Limb (tissue), 2 donors: Measurements from ENCODE around the gene CFHR1.
A peak's percentile ranks its signal among the peaks of the same experiment; 100 is the strongest.
"Not testable (repeated sequence)": the region's sequence is repeated elsewhere in the genome, so short reads cannot be mapped to it uniquely, and the experiment has no call there.

ENCODE experiments used
- DNase-seq, 2 donors: peaks; one replicate each; pipeline ENCODE4 v3.0.0-alpha.2; 2016; ENCODE audit errors: extremely low spot score in 2 of 2

The CFHR1 gene

GRCh38 chr1:196819531-196819930, at the start of gene CFHR1:
TSS of gene CFHR1 (plus strand) at chr1:196819731. CDS start at chr1:196819845, 114 bp downstream.
- DNase-seq = not testable (repeated sequence)

DNA sequence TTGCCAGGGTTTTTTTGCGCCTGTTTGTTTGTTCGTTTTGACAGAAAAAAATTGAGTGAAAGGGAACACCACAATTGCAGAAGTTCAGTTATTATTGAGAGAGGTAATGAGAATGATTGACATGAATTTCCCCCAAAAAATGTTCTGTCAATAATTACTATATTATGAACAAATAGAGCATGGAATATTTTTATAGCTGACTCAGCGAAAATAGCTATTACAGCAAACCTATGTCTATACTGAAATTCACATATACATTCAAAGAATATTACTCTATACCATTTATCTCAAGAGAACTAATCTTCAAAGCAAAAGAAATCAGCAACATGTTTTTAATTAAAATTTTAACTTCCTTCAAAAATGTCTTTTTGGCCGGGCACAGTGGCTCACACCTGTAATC, 49.7 kb upstream of the CFHR1 start:
- DNase-seq = not testable (repeated sequence)

DNA sequence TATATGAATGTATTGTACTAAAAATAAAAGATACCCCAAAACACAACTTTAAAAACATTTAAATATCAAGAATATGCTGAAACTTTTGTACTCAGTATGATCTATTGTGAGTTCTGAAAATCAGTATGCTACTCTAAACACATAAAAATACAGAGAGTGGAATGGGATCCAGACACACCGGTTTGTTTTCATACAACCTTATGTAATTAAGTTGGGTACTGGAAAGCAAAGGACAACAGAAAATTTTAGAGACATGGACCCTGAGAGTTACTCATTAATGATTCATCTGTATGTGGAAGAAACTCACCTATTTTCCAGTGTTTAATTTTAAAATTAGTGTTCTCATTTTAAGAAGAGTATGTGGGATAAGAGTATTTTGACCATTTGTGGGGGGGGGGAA, 45.8 kb upstream of the CFHR1 start:
- no peak for DNase-seq

- DNase-seq = peak in 1 of 2 donors; percentile 21
Observed at GRCh38 chr1:196774175-196774574, 45.4 kb upstream of the CFHR1 start.

GRCh38 chr1:196774603-196775002, 44.9 kb upstream of the CFHR1 start, which contains the start of gene CFHR3:
TSS of gene CFHR3 (plus strand) at chr1:196774840. CDS start at chr1:196774887, 47 bp downstream.
- no peak for DNase-seq

DNA sequence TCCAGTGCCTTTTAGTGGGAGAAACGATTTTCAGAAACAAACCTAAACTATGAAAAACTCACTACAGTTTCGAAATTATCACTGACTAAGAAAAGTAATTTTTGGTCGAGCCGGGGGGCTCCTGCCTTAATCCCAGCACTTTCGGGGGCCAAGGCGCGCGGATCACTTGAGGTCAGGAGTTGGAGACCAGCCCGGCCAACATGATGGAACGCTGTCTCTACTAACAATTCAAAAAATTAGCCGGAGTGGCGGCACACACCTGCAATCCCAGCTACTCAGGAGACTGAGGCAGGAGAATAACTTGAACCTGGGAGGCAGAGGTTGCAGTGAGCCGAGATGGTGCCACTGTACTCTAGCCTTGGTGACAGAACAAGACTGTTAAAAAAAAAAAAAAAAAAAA, 41.9 kb upstream of the CFHR1 start:
- no peak for DNase-seq

DNA sequence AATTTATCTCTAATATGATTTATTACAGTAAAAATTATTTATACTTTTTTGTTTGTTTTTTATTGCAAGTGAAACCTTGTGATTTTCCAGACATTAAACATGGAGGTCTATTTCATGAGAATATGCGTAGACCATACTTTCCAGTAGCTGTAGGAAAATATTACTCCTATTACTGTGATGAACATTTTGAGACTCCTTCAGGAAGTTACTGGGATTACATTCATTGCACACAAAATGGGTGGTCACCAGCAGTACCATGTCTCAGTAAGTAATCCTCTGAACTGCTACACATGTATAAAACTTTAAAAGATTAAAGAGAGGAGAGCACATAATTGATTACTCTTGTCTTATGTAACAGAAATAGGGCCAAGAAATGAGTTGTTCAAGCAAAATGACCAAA, 40.4 kb upstream of the CFHR1 start:
- no peak for DNase-seq

- not testable (repeated sequence) for DNase-seq
Observed at GRCh38 chr1:196791252-196791651, 28.3 kb upstream of the CFHR1 start.

DNA sequence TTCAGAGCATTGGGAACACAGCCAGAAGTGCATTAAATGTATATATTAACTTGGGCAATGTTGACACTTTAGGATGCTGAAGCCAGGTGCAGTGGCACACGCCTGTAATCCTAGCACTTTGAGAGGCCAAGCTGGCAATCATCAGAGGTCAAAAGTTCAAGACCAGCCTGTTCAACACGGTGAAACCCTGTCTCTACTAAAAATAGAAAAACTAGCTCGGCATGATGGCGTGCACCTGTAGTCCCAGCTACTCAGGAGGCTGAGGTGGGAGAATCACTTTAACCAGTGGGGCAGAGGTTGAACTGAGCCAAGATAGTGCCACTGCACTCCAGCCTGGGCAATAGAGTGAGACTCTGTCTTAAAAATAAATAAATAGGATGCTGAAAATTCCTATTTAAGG, 25.4 kb upstream of the CFHR1 start:
- DNase-seq = not testable (repeated sequence)

DNA sequence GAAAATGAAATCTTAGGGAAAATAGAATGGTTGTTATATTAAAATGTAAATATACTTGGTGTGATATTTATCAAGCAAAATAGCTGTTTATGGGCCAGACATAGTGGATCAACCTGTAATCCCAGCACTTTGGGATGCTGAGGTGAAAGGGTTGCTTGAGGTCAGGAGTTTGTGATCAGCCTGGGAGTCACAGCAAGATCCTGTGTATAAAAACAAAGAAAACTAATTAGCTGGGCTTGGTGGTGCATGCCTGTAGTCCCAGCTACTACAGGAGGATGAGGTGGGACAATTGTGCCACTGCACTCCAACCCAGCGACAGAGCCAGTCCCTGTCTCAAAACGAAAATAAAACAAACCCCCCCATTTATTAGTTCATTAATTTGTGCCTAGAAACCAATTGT, 21.6 kb upstream of the CFHR1 start:
- no peak for DNase-seq

DNA sequence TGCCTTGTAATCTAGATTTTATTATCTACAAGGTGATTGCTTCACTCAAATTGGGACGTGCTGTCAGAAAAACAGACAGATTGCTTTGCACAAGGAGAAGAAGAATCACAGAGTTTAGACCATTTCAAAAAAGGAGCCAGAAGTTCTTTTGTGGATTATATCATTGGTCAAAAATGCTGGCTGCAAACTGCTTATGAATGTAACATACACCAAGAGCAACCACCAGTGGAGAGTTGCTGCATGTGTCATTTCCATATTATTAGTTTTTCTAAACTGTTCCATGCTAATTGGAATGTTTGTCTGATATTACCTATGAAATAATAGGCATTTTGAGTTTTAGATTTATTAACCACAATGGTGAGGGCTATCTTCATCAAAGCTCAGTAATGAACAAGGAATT, 17.6 kb upstream of the CFHR1 start:
- DNase-seq = not testable (repeated sequence)

DNA sequence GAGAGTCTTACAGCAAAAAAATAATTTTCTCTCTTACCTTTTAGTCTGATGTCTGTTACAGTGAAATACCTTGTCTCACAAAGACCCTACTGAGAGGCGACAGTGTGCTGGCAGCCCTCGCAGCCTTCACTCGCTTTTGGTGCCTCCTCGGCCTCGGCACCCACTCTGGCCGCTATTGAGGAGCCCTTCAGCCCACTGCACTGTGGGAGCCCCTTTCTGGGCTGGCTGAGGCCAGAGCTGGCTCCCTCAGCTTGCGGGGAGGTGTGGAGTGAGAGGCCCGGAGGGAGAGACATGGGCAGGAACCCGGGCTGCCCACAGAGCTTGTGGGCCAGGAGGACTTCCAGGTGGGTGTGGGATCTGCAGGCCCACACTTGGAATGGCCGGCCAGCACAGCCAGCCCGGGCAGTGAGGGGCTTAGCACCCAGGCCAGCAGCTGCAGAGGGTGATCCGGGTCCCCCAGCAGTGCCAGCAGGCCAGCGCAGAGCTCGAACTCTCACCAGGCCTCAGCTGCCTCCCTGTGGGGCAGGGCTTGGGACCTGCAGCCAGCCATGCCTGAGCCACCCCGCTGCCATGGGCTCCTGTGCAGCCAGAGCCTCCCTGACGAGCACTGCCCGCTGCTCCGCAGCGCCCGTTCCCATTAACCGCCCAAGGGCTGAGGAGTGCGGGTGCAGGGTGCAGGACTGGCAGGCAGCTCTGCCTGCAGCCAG, 10.8 kb upstream of the CFHR1 start:
- no peak for DNase-seq

- DNase-seq = not testable (repeated sequence)
Observed at GRCh38 chr1:196817442-196817841, 2.1 kb upstream of the CFHR1 start.

- peak in 1 of 2 donors; percentile 51 for DNase-seq
Observed at GRCh38 chr1:196827860-196828259, 8.3 kb downstream of the CFHR1 start.

- not testable (repeated sequence) for DNase-seq
Observed at GRCh38 chr1:196849613-196850492, 30.3 kb downstream of the CFHR1 start.

- no peak for DNase-seq
Observed at GRCh38 chr1:196856053-196856452, 36.5 kb downstream of the CFHR1 start.

GRCh38 chr1:196857188-196857587, 37.7 kb downstream of the CFHR1 start:
- no peak for DNase-seq

DNA sequence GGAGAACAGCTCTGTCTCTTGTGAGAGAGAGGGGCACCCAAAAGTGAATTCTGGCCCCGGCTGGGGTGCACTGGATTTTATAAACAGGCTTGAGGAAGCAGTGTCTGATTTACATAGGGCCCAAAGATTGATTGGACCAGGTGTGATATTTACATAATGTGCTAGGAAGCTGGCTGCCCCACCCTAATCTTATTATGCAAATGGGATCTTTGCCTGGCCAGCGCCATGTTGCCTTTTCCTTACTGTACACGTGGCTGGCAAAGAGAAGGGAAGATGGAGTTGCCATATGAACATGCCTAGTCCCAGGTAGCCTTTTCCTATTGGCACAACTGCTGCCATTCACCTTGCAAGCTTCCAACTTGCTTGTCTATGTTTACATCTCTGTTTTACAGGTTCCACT, 39.3 kb downstream of the CFHR1 start:
- no peak for DNase-seq

DNA sequence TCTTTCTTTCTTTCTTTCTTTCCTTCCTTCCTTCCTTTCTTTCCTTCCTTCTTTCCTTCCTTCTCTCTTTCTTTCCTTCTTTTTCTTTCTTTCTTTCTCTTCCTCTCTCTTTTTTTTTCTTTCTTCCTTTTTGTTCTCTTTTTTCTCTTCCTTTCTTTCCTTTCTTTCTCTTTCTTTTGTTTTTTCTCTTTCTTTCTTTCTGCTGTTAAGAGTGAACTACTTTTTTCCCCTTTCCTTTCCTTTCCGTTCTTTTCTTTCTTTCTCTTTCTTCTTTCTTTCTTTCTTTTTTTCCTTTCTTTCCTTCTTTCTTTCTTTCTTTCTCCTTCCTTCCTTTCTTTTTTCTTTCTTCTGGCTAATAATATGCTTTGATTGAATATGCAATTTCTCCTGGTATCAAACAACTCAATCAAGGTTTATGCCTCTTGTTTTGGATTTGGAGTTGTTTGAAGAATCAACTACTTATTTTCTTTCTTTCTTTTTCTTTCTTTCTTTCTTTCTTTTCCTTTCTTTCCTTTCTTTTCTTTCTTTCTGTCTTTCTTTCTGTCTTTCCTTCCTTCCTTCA, 40.9 kb downstream of the CFHR1 start:
- no peak for DNase-seq

- no peak for DNase-seq
Observed at GRCh38 chr1:196861429-196861828, 41.9 kb downstream of the CFHR1 start.

DNA sequence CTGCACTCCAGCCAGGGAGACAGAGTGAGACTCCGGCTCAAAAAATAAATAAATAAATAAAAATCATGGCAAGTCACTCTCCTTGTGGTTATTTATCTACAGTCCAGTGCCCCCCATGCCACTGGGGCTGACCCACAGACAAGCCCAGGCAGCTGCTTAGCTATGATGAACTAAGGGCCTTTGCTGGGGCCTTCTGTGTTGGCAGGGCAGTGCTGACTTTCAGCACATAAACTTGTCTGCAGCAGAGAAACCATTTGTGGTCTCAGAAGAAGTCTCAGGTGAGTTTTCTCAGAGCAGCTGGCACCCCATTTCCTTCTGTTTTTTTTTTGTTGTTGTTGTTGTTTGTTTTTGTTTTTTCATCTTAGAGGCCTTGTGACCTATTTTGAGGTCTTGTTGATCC, 47.4 kb downstream of the CFHR1 start:
- no peak for DNase-seq

- DNase-seq = no peak
Observed at GRCh38 chr1:196873385-196873784, 53.9 kb downstream of the CFHR1 start.
